Measurements from ENCODE around the gene RGL3.
"Not testable (repeated sequence)": the region's sequence is repeated elsewhere in the genome, so short reads cannot be mapped to it uniquely, and the experiment has no call there.

The RGL3 gene

GRCh38 chr19:11382898-11383705 is 36.0 kb downstream of the RGL3 start:
- peak; percentile 61 for TF ChIP-seq CTCF (IDR thresholded peaks at IDR 0.05; ENCODE audit: low read depth, low read length)
- H3K4me3 ChIP-seq (ENCODE audit: low read depth, low read length): peak overlapping the region; percentile 30

DNA sequence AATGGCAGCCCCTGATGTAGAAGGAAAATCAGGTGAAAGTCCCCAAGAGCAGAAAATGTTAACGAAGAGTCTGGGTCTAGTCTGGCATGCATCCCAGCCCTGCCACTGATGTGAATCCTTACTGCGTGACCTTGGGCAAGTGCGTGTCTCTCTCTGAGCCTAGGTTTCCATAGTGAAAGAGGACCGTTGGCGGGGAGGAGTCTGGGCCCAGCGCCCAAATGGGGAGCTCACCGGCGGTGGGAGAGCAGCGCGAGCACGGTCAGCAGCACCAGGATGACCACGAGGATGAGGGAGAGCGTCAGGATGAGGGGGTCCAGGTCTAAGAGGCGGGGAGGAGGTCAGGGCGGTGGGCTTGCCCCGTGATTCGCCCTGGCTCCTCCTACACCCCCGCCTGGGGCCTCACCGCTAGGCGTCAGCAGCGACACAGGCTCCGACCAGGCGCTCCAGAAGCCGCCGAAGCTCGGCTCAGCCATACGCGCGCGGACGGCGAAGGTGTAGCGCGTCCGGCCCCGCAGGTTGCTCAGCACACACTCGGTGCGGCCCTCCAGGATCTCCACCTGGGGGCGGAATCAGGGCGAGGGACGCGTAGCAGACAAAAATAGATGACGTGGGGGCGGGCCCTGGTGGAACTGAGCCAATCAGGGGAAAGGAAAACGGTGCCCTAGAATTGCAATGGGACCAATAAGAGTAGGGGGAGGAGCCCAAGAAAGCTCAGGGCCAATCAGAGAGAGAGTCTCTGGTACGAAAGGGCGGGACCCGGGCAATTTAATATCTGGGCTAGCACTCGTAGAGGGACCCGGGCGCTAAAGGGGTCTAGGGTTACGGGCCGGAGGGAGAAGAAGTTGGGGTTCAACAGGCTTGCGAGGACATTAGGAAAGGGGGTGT is 38.2 kb downstream of the RGL3 start:
- TF ChIP-seq CTCF (IDR thresholded peaks at IDR 0.05; ENCODE audit: low read depth, low read length): peak; percentile 66
- peak overlapping the region; percentile 75 for H3K4me3 ChIP-seq (ENCODE audit: low read depth, low read length)

GRCh38 chr19:11379857-11380350 is 39.2 kb downstream of the RGL3 start:
- no peak for TF ChIP-seq CTCF (IDR thresholded peaks at IDR 0.05; ENCODE audit: low read depth, low read length)
- H3K4me3 ChIP-seq (ENCODE audit: low read depth, low read length): peak overlapping the region; percentile 75; the same call in 1 of the 2 replicates

GRCh38 chr19:11379269-11379845 is 39.8 kb downstream of the RGL3 start:
- not testable (repeated sequence) for H3K4me3 ChIP-seq (ENCODE audit: low read depth, low read length)

DNA sequence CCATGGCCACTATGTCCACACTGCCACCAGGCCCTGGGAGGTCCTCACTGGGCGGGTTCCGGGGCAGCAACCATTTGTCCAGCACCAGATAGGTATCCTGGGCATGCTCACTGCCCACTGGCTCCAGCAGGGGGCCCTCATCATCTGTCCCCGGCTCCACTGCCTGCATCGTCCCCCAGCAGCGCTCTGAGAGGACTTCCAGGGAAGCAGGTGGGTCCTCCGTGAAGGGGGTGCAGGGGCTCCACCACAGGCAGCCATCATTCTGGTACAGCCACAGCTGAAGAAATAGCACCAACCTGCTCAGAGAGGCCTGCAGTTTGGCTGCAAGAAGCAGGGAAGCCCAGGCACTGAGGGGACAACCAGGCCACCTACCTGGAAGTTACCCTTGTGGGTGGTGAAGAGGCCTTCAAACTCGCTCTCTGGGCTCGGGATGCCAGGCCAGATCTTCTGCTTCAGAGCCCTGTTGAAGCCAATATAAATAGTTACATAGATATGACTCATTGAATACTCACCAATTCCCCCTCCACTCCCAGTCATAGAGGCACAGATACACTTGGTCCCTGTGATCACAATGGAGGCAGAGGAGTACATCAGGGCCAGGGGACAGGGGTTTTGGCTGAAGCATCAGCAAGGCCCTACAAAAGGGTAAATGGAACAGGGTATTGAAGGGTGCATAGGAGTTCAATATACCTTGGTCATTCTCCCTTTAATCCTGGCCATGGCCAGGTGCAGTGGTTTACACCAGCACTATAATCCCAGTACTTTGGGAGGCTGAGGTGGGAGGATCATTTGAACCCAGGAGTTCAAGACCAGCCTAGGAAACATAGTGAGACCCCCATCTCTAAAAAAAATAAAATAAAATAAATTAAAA is 40.6 kb downstream of the RGL3 start:
- peak; percentile 29 for TF ChIP-seq CTCF (IDR thresholded peaks at IDR 0.05; ENCODE audit: low read depth, low read length)
- H3K4me3 ChIP-seq (ENCODE audit: low read depth, low read length): no peak overlapping the region

DNA sequence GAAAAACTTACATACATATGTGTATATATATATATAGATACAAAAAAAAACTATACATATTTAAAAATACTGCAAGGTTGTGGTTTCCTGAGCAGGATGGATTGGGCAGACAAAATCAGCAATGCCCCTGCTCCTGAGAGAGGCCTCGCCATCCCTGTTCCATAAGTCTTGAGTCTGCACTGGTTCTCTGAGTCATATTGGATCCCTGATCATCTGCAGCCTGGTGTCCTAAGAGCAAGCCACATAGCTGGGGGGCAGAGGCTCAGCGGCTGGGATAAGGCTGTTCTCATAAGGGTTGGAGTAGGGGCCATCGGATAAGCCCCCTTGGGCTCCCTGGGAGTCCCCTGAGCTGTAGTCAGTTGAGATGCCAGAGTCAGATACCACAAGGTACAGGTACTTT is 41.4 kb downstream of the RGL3 start:
- no peak overlapping the region for H3K4me3 ChIP-seq (ENCODE audit: low read depth, low read length)

More for the DNA sequence above, 41.4 kb downstream of the RGL3 start:
- TF ChIP-seq CTCF (IDR thresholded peaks at IDR 0.05; ENCODE audit: low read depth, low read length): no peak

Data from WI38 (cell line).